Right atrium auricular region (tissue), 2 donors: ENCODE results near the gene NOTCH2. TPM values are rescaled to one million over a fixed set of nuclear protein-coding genes. Genes with fewer than 3 reads are reported as not detected.

Experiments
- DNase-seq: peaks from one replicate; pipeline ENCODE4 v3.0.0-alpha.2; 2019; ENCODE audit warnings: low spot score
- H3K27ac ChIP-seq, 2 donors: fragments of 200-600 bp; sonication (generic); 1 replicate in 1 of 2; 2 replicates in 1 of 2; pipeline ENCODE4 v1.5.1; 2016 to 2019
- H3K27me3 ChIP-seq, 2 donors: fragments of 200-600 bp; sonication (generic); one replicate each; pipeline versions ENCODE4 v1.5.1 to v1.6.0; 2017 to 2019
- H3K36me3 ChIP-seq: fragments of 200-600 bp; sonication (generic); one replicate; pipeline ENCODE4 v1.5.1; 2016
- H3K4me1 ChIP-seq, 2 donors: fragments of 200-600 bp; sonication (generic); one replicate each; pipeline versions ENCODE4 v1.5.1 to v1.6.0; 2017 to 2019
- H3K4me3 ChIP-seq, 2 donors: fragments of 200-600 bp; sonication (generic); 1 replicate in 1 of 2; 2 replicates in 1 of 2; pipeline ENCODE4 v1.5.1; 2017 to 2019; ENCODE audit warnings: mild to moderate bottlenecking in 1 of 2, moderate library complexity in 1 of 2
- H3K9me3 ChIP-seq, 2 donors: fragments of 200-600 bp; sonication (generic); one replicate each; pipeline ENCODE4 v1.5.1; 2019
- CTCF ChIP-seq, 2 donors: fragments of 200-600 bp; sonication (generic); IDR thresholded peaks; one replicate each; pipeline ENCODE4 v1.5.1; 2019; ENCODE audit warnings: antibody characterized with exemption in 2 of 2
- total RNA-seq, 2 donors: library from RNA; depleted of rRNA; stranded (reverse); fragments of >200 nt; gene quantifications; one replicate each; pipeline ENCODE4 v1.1.0, GENCODE V29; 2016

NOTCH2 gene
- total RNA-seq, 2 donors from 2014 or later = 26.7 to 45.9 TPM

GRCh38 chr1:119893827-119894700 lies 175.4 kb downstream of the NOTCH2 start:
- Histone ChIP-seq H3K4me1 (no peaks in the 10 kb centered on the region), H3K9me3 (no peaks in the 10 kb centered on the region), H3K4me3 (no peak overlapping the region), H3K36me3 (no peaks in the 10 kb centered on the region), H3K27ac (no peak overlapping the region), H3K27me3 (no peaks in the 10 kb centered on the region)
- TF ChIP-seq CTCF (IDR thresholded peaks at IDR 0.05) = no peak
- DNase-seq = no peak

GRCh38 chr1:119893238-119893791 lies 176.1 kb downstream of the NOTCH2 start:
- H3K4me3 ChIP-seq = no peak overlapping the region
- no peaks in the 10 kb centered on the region for H3K9me3 ChIP-seq
- no peaks in the 10 kb centered on the region for H3K27me3 ChIP-seq
- H3K4me1 ChIP-seq = no peaks in the 10 kb centered on the region
- H3K27ac ChIP-seq = no peak overlapping the region
- TF ChIP-seq CTCF (IDR thresholded peaks at IDR 0.05) = no peak
- no peak for DNase-seq
- no peaks in the 10 kb centered on the region for H3K36me3 ChIP-seq

- H3K36me3 ChIP-seq = no peaks in the 10 kb centered on the region
- TF ChIP-seq CTCF (IDR thresholded peaks at IDR 0.05) = no peak
- H3K4me1 ChIP-seq = no peaks in the 10 kb centered on the region
- H3K27me3 ChIP-seq = no peaks in the 10 kb centered on the region
- no peak for DNase-seq
- H3K9me3 ChIP-seq = no peaks in the 10 kb centered on the region
- no peak overlapping the region for H3K4me3 ChIP-seq
- no peak overlapping the region for H3K27ac ChIP-seq
Observed at GRCh38 chr1:119891386-119891785, 178.1 kb downstream of the NOTCH2 start.

- H3K27ac ChIP-seq = no peak overlapping the region
- no peak for DNase-seq
Observed at GRCh38 chr1:119888476-119888875, 181.0 kb downstream of the NOTCH2 start.

GRCh38 chr1:119887427-119887826 lies 182.0 kb downstream of the NOTCH2 start:
- Histone ChIP-seq H3K4me3 (no peak overlapping the region), H3K4me1 (no peaks in the 10 kb centered on the region), H3K27me3 (no peaks in the 10 kb centered on the region), H3K27ac (no peak overlapping the region), H3K9me3 (no peaks in the 10 kb centered on the region), H3K36me3 (no peaks in the 10 kb centered on the region)
- TF ChIP-seq CTCF (IDR thresholded peaks at IDR 0.05) = no peak
- no peak for DNase-seq

More at GRCh38 chr1:119888476-119888875, 181.0 kb downstream of the NOTCH2 start:
- no peak overlapping the region for H3K4me3 ChIP-seq
- no peaks in the 10 kb centered on the region for H3K27me3 ChIP-seq
- no peaks in the 10 kb centered on the region for H3K36me3 ChIP-seq
- no peaks in the 10 kb centered on the region for H3K9me3 ChIP-seq
- TF ChIP-seq CTCF (IDR thresholded peaks at IDR 0.05) = no peak
- no peaks in the 10 kb centered on the region for H3K4me1 ChIP-seq
